HCT116 (cell line): ENCODE measurements around the gene CUEDC1. TPM values are rescaled to one million over a fixed set of nuclear protein-coding genes. Genes with fewer than 3 reads are reported as not detected.

ENCODE experiments used
- ATAC-seq: fragments of 200-7000 bp; cut with Tn5 transposase; 2 replicates; pipeline ENCODE4 v1.9.1; 2020; ENCODE audit warnings: mild to moderate bottlenecking, moderate library complexity
- BruUV-seq: library from RNA; stranded (reverse); fragments of 400-500 nt; replicated peaks from 2 replicates; lab custom pipeline; 2021; lab: Mats Ljungman, UMichigan
- CTCF ChIA-PET: fragments of 300-600 bp; sonication (Branson Sonifier 250); formaldehyde crosslinking; loops from one replicate; lab custom pipeline; 2021; ENCODE audit warnings: antibody characterized with exemption; lab: Charles Lee
- POLR2A ChIA-PET: fragments of 300-600, 350-600 bp; sonication (Branson Sonifier 250); formaldehyde crosslinking; loops from one replicate; lab custom pipeline; 2021; ENCODE audit warnings: antibody characterized with exemption; lab: Charles Lee
- RAD21 ChIA-PET, 2 experiments: fragments of 300-600 bp; sonication (Branson Sonifier 250); formaldehyde crosslinking; loops; one replicate each; lab custom pipeline; 2023; ENCODE audit warnings: low total read pairs in 2 of 2; ENCODE audit not compliant: uncharacterized antibody in 2 of 2, unreplicated experiment in 2 of 2, low non-redundant PET in 1 of 2; lab: Charles Lee
- DNase-seq: peaks from one replicate; pipeline ENCODE4 v3.0.0-alpha.2; 2010; ENCODE audit warnings: low read depth, low spot score
- H2AFZ ChIP-seq: fragments of 200-600 bp; shearing (Covaris generic), sonication (generic); 2 replicates; pipeline ENCODE4 v1.6.1; 2017; ENCODE audit warnings: low read depth, mixed run types, mixed read lengths, antibody characterized with exemption, low read length; ENCODE audit not compliant: poor library complexity, severe bottlenecking
- H3K27ac ChIP-seq: 2 replicates; pipeline ENCODE4 v1.5.1; 2012; ENCODE audit warnings: low read depth, low read length
- H3K27me3 ChIP-seq: fragments of 200-600 bp; sonication (generic); 2 replicates; pipeline ENCODE4 v1.6.1; 2016; ENCODE audit warnings: mixed run types, low read length, mixed read lengths; ENCODE audit not compliant: insufficient read depth
- H3K36me3 ChIP-seq, 2 experiments: fragments of 200-500 bp in 1 of 2; fragments of 200-600 bp in 1 of 2; sonication (Bioruptor generic) in 1 of 2; sonication (generic) in 1 of 2; 2 replicates each; pipeline versions ENCODE4 v1.5.1 to v1.6.1; 2014 to 2016; ENCODE audit warnings: low read length in 2 of 2, inconsistent platforms in 1 of 2, mixed read lengths in 1 of 2, mixed run types in 1 of 2; ENCODE audit not compliant: insufficient read depth in 2 of 2, control insufficient read depth in 1 of 2
- H3K4me1 ChIP-seq, 2 experiments: fragments of 200-600 bp in 1 of 2; sonication (generic) in 1 of 2; 2 replicates each; pipeline versions ENCODE4 v1.5.1 to v1.6.1; 2012 to 2017; ENCODE audit warnings: low read length in 2 of 2, inconsistent platforms in 1 of 2, mild to moderate bottlenecking in 1 of 2, mixed read lengths in 1 of 2, mixed run types in 1 of 2, moderate library complexity in 1 of 2; ENCODE audit not compliant: insufficient read depth in 2 of 2, control insufficient read depth in 1 of 2
- H3K4me2 ChIP-seq: fragments of 200-600 bp; sonication (generic); 2 replicates; pipeline ENCODE4 v1.6.1; 2017; ENCODE audit warnings: mixed run types, low read length, mixed read lengths
- H3K4me3 ChIP-seq, 2 experiments: fragments of 200-600 bp in 1 of 2; sonication (generic) in 1 of 2; replicated peaks in 1 of 2; 2 replicates each; pipeline ENCODE4 v1.5.1; 2011 to 2016; ENCODE audit warnings: low read length in 2 of 2, control low read depth in 1 of 2, low read depth in 1 of 2, mild to moderate bottlenecking in 1 of 2, mixed read lengths in 1 of 2, mixed run types in 1 of 2
- H3K79me2 ChIP-seq: fragments of 200-600 bp; sonication (generic); 2 replicates; pipeline ENCODE4 v1.6.1; 2017; ENCODE audit warnings: mild to moderate bottlenecking, mixed run types, low read length, moderate library complexity, mixed read lengths; ENCODE audit not compliant: insufficient read depth
- H3K9ac ChIP-seq: fragments of 200-600 bp; sonication (generic); 2 replicates; pipeline ENCODE4 v1.6.1; 2016; ENCODE audit warnings: low read length, mixed read lengths
- H3K9me2 ChIP-seq: fragments of 200-600 bp; sonication (generic), shearing (Covaris generic); 2 replicates; pipeline ENCODE4 v1.6.1; 2017; ENCODE audit warnings: mixed run types, mild to moderate bottlenecking, moderate library complexity; ENCODE audit not compliant: insufficient read depth
- H3K9me3 ChIP-seq, 2 experiments: fragments of 200-500 bp in 1 of 2; fragments of 200-600 bp in 1 of 2; sonication (Bioruptor generic) in 1 of 2; sonication (generic) in 1 of 2; 2 replicates each; pipeline ENCODE4 v1.6.1; 2014 to 2017; ENCODE audit warnings: low read length in 2 of 2, mixed read lengths in 2 of 2, inconsistent platforms in 1 of 2, low read depth in 1 of 2, mild to moderate bottlenecking in 1 of 2, mixed run types in 1 of 2, moderate library complexity in 1 of 2; ENCODE audit not compliant: control insufficient read depth in 1 of 2, insufficient read depth in 1 of 2
- H4K20me1 ChIP-seq: fragments of 200-600 bp; sonication (generic), shearing (Covaris generic); 2 replicates; pipeline ENCODE4 v1.6.1; 2017; ENCODE audit warnings: mixed run types, mild to moderate bottlenecking, moderate library complexity; ENCODE audit not compliant: insufficient read depth
- CBX3 ChIP-seq: IDR thresholded peaks from 2 replicates; pipeline ENCODE4 v1.6.1; 2012; ENCODE audit warnings: low read depth
- EGR1 ChIP-seq: IDR thresholded peaks from 2 replicates; pipeline ENCODE4 v1.6.1; 2012; ENCODE audit warnings: low read depth
- ELF1 ChIP-seq: IDR thresholded peaks from 2 replicates; pipeline ENCODE4 v1.6.1; 2012; ENCODE audit warnings: low read depth, borderline replicate concordance
- EZH2phosphoT487 ChIP-seq: fragments of 200-600 bp; IDR thresholded peaks from 2 replicates; pipeline ENCODE4 v1.6.1; 2018; ENCODE audit warnings: antibody characterized with exemption, borderline replicate concordance
- FOSL1 ChIP-seq: IDR thresholded peaks from 2 replicates; pipeline ENCODE4 v1.6.1; 2012; ENCODE audit warnings: low read depth
- JUND ChIP-seq: IDR thresholded peaks from 2 replicates; pipeline ENCODE4 v1.6.1; 2012
- POLR2A ChIP-seq: IDR thresholded peaks from 2 replicates; pipeline ENCODE4 v1.7.0; 2011; ENCODE audit warnings: borderline replicate concordance; ENCODE audit not compliant: insufficient read depth, insufficient read length; ENCODE audit errors: extremely low read depth
- POLR2AphosphoS5 ChIP-seq: IDR thresholded peaks from 2 replicates; pipeline ENCODE4 v1.6.1; 2011; ENCODE audit warnings: mild to moderate bottlenecking, low read depth, low read length, moderate library complexity
- SIN3A ChIP-seq: IDR thresholded peaks from 2 replicates; pipeline ENCODE4 v1.6.1; 2012; ENCODE audit warnings: low read depth
- SP1 ChIP-seq: IDR thresholded peaks from 2 replicates; pipeline ENCODE4 v1.6.1; 2012; ENCODE audit warnings: low read depth
- SRF ChIP-seq: IDR thresholded peaks from 2 replicates; pipeline ENCODE4 v1.6.1; 2012; ENCODE audit warnings: low read depth
- YY1 ChIP-seq: IDR thresholded peaks from 2 replicates; pipeline ENCODE4 v1.6.1; 2011; ENCODE audit warnings: low read length, low read depth, moderate library complexity, mild to moderate bottlenecking; ENCODE audit not compliant: insufficient replicate concordance; ENCODE audit errors: extremely low read depth
- ZNF274 ChIP-seq: fragments of 200-500 bp; sonication (Bioruptor generic); IDR thresholded peaks from 2 replicates; pipeline ENCODE4 v1.6.1; 2014; ENCODE audit warnings: mild to moderate bottlenecking, low read depth, low read length, inconsistent platforms
- intact Hi-C: fragments of 100-400 bp; cut with micrococcal nuclease; formaldehyde crosslinking; loops from 2 replicates; pipeline ENCODE4 v1.10.0; 2022
- total RNA-seq: library from RNA; stranded (reverse); gene quantifications from one replicate; pipeline ENCODE4 v1.2.1, GENCODE V29; 2021; ENCODE audit not compliant: unreplicated experiment
- TF ChIP-seq, protein P1 (sequence below): IDR thresholded peaks from 2 replicates; pipeline ENCODE4 v1.6.1; 2012
- TF ChIP-seq, protein P2 (sequence below): IDR thresholded peaks from 2 replicates; pipeline ENCODE4 v1.6.1; 2011; ENCODE audit warnings: mild to moderate bottlenecking, low read length, moderate library complexity; ENCODE audit not compliant: insufficient replicate concordance; ENCODE audit errors: extremely low read depth
- TF ChIP-seq, protein P3 (sequence below), 3 experiments: fragments of 200-600 bp in 1 of 3; sonication (generic) in 1 of 3; IDR thresholded peaks in 2 of 3; conservative IDR thresholded peaks in 1 of 3; 2 replicates each; pipeline ENCODE4 v1.5.1; 2012 to 2017; ENCODE audit warnings: low read depth in 2 of 3, low read length in 2 of 3, antibody characterized with exemption in 1 of 3, borderline replicate concordance in 1 of 3, control low read depth in 1 of 3, mild to moderate bottlenecking in 1 of 3, mixed read lengths in 1 of 3, mixed run types in 1 of 3, moderate library complexity in 1 of 3; ENCODE audit not compliant: insufficient read depth in 1 of 3

The CUEDC1 gene
- total RNA-seq, 1 experiment from 2014 or later = 60.2 TPM

GRCh38 chr17:57886020-57886419 is 69.2 kb downstream of the CUEDC1 start:
- ChIA-PET RAD21 (no interaction called here), POLR2A (interaction anchor here (0.6 kb wide), 1 partner anchor 91 kb away, joined by 3 read pairs; no protein-coding TSS in a partner anchor), CTCF (no interaction called here)
- Histone ChIP-seq H3K79me2 (peaks cover 21% of the 10 kb centered on the region), H3K4me2 (no peak overlapping the region), H3K27ac (no peak overlapping the region), H3K4me1 (peaks cover 31 to 57% of the 10 kb centered on the region in 2 experiments), H3K9me3 (no peaks in the 10 kb centered on the region; a peak in 1 of 4 replicates), H3K36me3 (peaks cover 0 to 19% of the 10 kb centered on the region in 2 experiments; a peak in 2 of 4 replicates), H2AFZ (no peak overlapping the region), H3K27me3 (no peaks in the 10 kb centered on the region), H3K9me2 (no peaks in the 10 kb centered on the region), H4K20me1 (no peaks in the 10 kb centered on the region), H3K9ac (no peak overlapping the region), H3K4me3 (no peak overlapping the region)
- ATAC-seq = no peak
- TF ChIP-seq, protein P1, sequence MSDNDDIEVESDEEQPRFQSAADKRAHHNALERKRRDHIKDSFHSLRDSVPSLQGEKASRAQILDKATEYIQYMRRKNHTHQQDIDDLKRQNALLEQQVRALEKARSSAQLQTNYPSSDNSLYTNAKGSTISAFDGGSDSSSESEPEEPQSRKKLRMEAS = no peak
- TF ChIP-seq YY1 (no peak), JUND (no peak), SP1 (no peak), ELF1 (no peak), CBX3 (no peak), SIN3A (no peak), FOSL1 (no peak), SRF (no peak), ZNF274 (no peak), EZH2phosphoT487 (no peak), POLR2A (no peak), EGR1 (no peak), POLR2AphosphoS5 (no peak)
- TF ChIP-seq, protein P2, sequence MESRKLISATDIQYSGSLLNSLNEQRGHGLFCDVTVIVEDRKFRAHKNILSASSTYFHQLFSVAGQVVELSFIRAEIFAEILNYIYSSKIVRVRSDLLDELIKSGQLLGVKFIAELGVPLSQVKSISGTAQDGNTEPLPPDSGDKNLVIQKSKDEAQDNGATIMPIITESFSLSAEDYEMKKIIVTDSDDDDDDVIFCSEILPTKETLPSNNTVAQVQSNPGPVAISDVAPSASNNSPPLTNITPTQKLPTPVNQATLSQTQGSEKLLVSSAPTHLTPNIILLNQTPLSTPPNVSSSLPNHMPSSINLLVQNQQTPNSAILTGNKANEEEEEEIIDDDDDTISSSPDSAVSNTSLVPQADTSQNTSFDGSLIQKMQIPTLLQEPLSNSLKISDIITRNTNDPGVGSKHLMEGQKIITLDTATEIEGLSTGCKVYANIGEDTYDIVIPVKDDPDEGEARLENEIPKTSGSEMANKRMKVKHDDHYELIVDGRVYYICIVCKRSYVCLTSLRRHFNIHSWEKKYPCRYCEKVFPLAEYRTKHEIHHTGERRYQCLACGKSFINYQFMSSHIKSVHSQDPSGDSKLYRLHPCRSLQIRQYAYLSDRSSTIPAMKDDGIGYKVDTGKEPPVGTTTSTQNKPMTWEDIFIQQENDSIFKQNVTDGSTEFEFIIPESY = no peak
- TF ChIP-seq, protein P3, sequence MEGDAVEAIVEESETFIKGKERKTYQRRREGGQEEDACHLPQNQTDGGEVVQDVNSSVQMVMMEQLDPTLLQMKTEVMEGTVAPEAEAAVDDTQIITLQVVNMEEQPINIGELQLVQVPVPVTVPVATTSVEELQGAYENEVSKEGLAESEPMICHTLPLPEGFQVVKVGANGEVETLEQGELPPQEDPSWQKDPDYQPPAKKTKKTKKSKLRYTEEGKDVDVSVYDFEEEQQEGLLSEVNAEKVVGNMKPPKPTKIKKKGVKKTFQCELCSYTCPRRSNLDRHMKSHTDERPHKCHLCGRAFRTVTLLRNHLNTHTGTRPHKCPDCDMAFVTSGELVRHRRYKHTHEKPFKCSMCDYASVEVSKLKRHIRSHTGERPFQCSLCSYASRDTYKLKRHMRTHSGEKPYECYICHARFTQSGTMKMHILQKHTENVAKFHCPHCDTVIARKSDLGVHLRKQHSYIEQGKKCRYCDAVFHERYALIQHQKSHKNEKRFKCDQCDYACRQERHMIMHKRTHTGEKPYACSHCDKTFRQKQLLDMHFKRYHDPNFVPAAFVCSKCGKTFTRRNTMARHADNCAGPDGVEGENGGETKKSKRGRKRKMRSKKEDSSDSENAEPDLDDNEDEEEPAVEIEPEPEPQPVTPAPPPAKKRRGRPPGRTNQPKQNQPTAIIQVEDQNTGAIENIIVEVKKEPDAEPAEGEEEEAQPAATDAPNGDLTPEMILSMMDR (IDR thresholded peaks at IDR 0.05 in 2 of 3, conservative IDR thresholded peaks at IDR 0.05 in 1 of 3; ENCODE audit: borderline replicate concordance in 1 of 3, insufficient read depth in 1 of 3, low read depth in 2 of 3, low read length in 2 of 3) = no peak
- DNase-seq = no peak
- intact Hi-C loops = no loop called here
- no TSS peak for BruUV-seq
